HG03571 (cell line): ENCODE results near the gene SELL.
"Not testable (repeated sequence)": the region's sequence is repeated elsewhere in the genome, so short reads cannot be mapped to it uniquely, and the experiment has no call there.

ENCODE experiments used
- ATAC-seq: cut with Tn5 transposase; IDR thresholded peaks from one replicate; pipeline ENCODE4 v1.9.1; 2021; ENCODE audit not compliant: unreplicated experiment

Gene SELL

DNA sequence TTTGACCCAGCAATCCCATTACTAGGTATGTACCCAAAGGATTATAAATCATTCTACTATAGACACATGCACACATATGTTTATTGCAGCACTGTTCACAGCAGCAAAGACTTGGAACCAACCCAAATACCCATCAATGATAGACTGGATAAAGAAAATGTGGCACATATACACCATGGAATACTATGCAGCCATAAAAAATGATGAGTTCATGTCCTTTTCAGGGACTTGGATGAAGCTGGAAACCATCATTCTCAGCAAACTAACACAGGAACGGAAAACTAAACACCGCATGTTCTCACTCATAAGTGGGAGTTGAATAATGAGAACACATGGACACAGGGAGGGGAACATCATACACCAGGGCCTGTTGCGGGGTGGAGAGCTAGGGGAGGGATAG lies 41.2 kb downstream of the SELL start:
- ATAC-seq: not testable (repeated sequence)

DNA sequence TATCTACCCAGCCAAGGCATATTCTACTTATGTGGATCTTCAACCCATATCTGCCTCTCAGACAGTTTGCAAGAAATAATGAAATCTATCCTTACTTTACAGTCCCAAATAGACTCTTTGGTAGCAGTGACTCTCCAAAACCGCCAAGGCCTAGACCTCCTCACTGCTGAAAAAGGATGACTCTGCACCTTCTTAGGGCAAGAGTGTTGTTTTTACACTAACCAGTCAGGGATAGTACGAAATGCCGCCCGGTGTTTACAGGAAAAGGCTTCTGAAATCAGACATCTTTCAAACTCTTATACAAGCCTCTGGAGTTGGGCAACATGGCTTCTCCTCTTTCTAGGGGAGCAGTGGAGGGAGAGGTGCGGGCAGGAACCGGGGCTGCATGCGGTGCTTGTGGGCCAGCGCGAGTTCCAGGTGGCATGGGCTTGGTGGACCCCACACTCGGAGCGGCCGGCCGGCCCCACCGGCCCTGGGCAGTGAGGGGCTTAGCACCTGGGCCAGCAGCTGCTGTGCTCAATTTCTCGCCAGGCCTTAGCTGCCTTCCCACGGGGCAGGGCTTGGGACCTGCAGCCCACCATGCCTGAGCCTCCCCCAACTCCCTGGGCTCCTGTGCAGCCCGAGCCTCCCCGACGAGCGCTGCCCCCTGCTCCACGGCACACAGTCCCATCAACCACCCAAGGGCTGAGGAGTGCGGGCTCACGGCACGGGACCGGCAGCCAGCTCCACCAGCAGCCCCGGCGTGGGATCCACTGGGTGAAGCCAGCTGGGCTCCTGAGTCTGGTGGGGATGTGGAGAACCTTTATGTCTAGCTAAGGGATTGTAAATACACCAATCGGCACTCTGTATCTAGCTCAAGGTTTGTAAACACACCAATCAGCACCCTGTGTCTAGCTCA lies 43.5 kb downstream of the SELL start:
- ATAC-seq: not testable (repeated sequence)

DNA sequence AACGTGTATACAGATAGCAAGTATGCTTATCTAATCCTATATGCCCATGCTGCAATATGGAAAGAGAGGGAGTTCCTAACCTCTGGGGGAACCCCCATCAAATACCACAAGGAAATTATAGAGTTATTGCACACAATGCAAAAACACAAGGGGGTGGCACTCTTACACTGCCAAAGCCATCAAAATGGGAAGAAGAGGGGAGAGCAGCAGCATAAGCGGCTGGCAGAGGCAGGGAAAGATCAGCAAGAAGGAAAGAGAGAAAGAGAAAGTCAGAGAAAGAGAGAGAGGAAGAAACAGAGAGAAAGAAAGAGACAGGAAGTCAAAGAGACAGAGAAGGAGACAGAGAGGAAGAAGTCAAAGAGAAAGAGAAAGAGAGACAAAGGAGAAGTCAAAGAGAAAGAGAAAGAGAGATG lies 44.2 kb downstream of the SELL start:
- ATAC-seq: not testable (repeated sequence)

DNA sequence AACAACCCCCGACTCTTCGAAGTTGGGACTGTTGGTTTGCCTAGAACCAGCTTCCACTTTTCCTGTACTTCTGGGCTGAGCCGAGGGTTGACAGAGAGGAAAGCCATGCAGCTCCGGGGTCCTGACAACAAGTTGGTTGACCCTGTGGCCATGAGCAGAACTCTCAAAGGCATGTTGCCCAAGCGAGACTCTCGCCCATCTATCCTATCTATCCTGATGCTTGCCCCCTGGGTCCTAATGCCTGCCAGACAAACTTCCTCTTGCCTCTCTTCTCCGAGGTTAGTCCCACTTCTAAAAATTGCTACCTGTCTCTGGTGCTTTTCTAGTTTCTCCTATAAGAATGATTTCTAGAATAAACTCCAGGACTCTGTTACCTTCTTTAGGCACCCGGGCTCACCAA lies 48.7 kb downstream of the SELL start:
- ATAC-seq: not testable (repeated sequence)

DNA sequence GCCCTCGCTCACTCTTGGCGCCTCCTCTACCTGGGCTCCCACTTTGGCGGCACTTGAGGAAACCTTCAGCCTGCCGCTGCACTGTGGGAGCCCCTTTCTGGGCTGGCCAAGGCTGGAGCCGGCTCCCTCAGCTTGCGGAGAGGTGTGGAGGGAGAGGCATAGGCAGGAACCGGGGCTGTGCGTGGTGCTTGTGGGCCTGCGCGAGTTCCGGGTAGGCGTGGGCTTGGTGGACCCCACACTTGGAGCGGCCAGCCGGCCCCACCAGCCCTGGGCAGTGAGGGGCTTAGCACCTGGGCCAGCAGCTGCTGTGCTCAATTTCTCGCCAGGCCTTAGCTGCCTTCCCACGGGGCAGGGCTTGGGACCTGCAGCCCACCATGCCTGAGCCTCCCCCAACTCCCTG lies 50.4 kb downstream of the SELL start:
- ATAC-seq: not testable (repeated sequence)

DNA sequence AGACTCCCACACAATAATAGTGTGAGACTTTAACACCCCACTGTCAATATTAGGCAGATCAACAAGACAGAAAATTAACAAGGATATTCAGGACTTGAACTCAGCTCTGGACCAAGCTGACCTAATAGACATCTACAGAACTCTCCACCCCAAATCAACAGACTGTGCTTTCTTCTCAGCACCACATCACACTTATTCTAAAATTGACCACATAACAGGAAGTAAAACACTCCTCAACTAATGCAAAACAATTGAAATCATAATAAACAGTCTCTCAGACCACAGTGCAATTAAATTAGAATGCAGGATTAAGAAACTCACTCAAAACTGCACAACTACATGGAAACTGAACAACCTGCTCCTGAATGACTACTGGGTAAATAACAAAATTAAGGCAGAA lies 52.6 kb downstream of the SELL start:
- not testable (repeated sequence) for ATAC-seq

DNA sequence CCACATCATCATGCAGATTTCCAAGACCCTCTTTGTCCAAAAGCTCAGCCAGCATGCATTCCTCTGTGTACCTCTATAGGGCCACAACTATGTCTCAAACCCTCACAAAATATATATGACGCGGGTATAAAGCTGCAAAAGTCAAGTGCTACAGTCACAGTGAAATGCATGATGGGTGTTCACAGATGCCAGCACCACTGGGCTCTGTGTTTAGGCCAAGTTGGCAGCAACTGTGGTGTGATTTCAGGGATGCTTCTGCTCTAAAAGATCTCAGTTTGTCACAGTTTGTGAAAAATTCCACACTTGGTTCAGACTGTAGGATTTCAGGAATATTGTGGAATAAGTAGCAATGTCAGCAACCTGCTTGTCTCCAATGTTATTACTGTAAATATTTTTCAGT lies 57.5 kb downstream of the SELL start:
- ATAC-seq: no peak

DNA sequence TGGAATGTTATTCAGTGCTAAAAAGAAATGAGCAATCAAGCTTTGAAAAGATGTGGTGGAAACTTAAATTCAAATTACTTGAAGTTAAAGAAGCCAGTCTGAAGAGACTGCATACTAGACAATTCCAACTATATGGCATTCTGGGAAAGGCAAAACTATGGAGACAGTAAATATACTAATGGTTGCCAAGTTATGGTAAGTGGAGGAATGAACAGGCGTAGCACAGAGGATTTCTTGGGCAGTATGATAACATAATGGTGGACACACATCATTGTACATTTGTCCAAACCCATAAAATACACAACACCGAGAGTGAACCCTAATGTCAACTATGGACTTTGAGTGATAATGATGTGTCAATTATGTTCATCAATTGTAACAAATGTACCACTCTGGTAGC lies 60.4 kb downstream of the SELL start:
- ATAC-seq: no peak

DNA sequence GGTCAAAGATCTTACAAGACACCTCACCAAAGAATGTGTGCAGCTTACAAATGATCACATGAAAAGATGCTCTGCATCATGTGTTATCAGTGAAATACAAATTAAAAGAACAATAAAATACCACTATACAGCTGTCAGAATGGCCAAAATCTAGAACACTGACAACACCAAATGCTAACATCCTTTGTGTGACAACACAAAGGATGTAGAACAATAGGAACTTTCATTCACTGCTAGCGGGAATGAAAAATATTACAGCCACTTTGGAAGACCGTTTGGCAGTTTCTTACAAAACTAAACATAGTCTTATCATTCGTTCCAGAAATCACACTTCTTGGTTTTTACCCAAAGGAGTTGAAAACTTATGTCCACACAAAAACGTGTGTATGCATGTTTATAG lies 60.9 kb downstream of the SELL start:
- ATAC-seq: no peak

DNA sequence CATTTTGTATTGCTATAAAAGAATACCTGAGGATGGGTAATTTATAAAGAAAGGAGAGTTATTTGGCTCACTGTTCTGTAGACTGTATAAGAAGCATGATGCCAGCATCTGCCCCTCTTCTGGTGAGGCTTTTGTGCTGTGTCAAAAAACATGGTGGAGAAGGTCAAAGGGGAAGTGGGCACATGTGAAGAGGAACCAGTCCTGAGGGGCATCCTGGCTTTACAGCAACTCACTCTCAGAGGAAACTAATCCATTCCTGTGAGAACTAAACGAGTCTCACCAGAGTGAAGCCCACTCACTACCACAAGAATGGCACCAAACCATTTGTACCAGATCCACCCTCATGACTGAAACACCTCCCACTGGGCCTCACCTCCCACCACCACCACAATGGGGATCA lies 62.7 kb downstream of the SELL start:
- no peak for ATAC-seq

DNA sequence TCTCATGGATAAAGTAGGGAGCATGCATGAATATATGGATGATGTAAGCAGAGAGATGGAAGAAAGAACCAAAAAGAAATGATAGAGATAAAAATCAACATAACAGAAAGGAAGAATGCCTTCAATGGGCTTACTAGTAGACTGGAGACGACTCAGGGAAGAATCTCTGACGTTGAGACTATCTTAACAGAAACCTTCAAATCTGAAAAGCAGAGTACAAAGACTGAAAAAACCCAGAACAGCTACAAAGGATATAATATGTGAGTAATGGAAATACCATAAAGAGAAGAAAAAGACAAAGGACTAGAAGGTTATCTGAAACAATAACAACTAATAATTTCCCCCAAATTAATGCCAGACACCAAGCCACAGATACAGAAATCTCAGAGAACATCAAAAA lies 63.2 kb downstream of the SELL start:
- no peak for ATAC-seq

DNA sequence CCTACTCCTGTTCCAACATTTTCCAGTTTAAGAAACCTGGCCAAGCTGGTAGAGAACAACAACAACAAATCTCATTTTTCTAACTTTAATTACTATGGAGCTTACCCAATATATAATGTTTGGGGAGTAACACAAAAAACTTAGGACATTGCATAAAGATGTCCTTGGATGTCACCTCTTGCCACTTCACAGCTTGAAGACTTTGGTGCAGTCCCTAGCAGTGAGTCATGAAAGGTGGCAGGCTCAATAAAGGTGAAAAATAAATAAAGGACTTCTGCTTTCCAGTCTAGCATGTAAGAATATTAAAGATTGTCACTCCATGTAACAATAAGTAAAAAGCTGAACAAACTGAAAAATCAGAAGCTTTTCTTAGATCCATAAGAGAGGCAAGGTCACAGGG lies 63.9 kb downstream of the SELL start:
- ATAC-seq: no peak

DNA sequence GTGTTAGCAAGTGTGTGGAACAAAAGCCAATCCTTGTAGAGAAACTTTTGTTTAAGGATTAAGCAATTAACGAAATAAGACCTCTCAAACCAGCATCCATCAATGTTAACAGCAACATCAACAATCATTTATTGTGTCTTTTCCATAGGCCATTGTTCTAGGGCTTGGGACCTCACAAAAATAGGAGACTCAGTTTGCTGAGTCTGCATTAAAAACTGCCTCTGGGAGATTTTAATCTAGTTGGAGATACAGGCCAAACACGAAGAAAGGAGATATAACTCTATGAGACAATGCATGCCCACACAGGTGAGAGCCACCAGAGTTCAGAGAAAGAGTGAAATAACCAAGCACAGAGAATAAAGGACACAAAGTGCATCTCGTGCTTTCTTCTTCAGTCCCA lies 67.1 kb downstream of the SELL start:
- no peak for ATAC-seq
